IPS-11a (cell line): Measurements from ENCODE around the gene MORN1.

Experiments
- H3K4me3 ChIP-seq: one replicate; pipeline ENCODE4 v1.5.1; 2013; ENCODE audit warnings: low read depth, low read length, control low read depth

The MORN1 gene

DNA sequence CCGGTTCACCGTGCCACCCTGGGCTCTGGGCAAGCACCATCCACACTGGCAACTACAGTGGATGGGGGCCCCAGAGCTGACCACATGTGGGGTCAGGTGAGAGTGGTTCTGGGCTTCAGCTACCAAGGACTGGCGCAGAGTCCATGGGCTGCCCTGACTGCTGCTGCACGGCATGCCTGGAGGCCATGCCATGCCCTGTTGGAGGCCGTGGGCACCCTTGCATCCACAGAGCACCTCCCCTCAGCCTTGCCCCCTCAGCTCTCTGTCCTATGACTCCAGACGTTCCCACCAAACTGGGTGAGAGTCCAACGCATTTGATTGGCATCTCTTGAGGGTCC is 15.5 kb downstream of the MORN1 start:
- no peak overlapping the region for H3K4me3 ChIP-seq

DNA sequence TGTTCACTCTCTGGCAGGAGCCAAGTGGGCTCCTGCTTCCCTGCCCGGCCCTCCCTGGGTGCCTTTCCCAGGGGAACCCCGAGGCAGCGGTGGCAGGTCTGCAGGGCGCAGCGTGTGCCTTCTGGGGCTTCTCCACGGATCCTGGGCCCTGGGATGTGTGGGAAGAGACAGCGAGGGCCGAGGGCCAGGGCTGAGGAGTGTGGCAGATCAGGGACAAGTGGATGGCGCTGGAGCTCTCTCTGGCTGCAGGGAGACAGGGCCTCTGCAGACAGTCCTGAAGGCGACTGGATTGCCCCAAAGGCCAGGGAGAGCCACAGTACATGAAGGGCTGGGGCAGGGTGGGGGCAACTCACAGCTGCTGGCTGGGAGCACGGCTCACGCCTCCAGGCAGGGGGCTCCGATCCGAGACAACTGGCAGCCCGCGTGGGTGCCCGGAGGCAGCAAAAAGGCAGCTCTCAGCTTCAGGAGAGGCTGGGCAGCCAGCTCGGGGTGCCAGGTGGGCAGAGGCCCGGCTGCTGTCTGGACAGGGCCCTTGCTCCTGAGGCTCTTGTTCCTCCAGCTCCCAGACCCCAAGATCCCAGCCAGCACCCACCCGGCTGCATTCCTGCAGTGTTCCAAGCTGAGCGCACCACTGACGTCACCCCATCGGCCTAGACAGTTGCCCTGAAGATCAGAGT is 16.0 kb downstream of the MORN1 start:
- no peak overlapping the region for H3K4me3 ChIP-seq

DNA sequence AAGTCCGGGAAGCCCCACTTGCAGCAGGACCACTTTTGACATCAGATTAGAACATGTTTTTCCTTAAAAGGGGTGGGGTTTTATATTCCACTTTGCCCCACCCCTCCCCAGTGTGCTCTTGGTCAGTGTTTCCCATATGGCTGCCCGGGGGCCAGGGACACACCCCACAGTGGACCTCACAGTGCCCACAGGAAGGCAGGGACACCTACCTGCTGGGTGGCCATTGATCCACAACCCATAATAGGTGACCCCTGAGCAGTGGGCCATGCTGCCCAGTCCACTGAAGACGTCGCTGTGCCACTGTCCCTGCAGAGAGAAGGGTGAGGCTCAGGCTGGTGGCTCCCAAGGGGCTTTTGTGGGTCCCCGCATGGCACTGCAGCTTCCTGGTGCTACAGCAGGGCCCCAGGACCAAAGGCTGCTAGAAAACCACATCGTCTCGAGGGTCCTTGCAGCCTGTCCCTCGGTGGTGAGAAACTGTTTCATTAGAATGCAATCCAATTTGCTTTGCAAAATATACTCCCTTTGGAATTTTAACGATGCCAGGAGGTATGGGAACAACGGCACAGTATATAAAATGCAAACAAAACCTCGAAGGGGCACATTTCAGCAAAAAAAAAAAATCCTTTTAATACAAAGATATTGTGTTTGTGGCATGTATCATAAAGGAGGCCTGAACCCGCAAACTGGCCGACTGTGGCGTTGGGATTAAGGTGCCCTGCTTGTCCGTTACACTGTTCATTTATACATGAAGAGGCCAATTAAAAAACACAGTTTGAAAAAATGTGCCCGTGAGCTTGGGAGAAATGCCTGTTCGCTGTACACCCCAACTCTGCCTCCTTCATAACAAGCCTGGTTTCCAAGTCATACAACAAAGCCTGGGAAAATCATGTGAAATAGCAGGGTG is 16.9 kb downstream of the MORN1 start:
- H3K4me3 ChIP-seq: no peak overlapping the region

DNA sequence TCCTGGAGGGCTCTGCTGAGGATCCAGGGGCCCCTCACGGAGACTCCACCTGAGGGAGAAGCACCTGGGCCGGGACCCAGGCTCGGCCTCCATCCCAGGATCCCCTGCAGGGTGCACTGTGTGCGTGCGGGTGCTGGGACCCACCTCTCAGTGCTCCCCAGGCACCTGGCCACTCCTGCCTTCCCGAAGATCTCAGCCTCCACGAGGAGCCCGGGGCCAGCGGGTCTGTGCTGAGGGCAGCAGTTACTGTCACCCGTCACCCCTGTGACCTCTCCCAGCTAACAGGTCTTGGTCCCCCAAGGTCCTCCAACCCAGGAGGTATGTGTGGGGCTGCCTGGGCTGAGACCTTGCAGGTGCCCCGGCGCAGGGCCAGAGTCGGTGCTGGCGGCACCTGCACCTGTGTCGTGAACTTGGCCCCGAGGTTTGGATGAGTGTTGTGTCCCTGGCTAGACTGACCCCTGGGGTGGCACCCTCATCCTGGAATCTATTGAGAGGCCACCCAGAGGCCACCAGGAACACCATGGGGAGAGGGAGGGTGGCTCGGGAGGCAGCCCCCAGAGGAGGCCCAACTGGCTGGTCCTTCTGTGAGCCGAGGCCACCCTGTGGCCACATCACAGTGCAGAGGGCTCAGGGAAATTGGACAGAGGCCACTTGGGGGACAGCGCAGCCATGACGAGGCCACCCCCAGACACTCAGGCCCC is 17.7 kb downstream of the MORN1 start:
- H3K4me3 ChIP-seq: no peak overlapping the region

DNA sequence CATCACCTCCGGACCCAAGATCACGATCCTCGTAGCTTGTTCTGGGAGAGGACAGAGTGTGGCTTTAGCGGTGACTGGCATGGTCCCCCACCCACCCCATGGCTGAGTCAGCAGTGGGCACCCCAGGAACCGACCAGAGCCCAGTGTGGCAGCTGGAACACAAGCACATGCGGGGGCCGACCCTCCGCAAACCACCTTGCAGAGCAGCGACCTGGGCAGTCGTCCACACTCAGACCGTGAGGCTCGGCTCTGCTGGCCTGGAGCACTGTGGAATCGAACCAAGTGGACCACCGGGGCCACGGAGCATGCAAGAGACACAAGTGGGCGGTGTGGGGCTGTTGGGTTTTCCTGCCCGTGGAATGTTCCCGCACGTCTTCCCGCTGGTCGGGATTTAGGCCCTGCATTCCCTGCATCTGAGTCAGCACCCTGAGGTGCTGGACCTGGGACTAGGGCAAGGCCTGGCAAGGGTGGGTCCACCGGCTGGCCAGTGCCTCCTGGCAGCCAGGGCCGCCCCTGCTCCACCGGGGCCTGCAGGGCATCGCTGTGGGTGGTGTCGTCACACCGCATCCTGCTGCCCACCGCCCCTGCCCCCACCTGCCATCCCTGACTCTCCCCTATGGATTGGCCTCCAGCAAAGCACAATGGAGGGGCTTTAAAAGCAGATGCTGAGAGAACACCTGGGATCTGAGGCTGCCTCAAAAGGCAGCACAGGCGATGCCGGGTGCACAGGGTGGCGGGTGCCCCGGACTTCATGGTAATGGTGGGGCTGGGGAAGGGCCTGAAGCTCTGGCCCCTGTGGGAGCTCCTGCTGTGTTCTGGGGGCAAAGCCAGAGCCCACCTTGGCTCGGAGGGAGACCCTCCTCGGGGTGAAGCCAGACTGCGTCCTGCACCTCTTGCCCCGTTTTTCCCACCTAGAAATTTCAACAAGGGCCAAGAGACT is 18.5 kb downstream of the MORN1 start:
- no peak overlapping the region for H3K4me3 ChIP-seq

DNA sequence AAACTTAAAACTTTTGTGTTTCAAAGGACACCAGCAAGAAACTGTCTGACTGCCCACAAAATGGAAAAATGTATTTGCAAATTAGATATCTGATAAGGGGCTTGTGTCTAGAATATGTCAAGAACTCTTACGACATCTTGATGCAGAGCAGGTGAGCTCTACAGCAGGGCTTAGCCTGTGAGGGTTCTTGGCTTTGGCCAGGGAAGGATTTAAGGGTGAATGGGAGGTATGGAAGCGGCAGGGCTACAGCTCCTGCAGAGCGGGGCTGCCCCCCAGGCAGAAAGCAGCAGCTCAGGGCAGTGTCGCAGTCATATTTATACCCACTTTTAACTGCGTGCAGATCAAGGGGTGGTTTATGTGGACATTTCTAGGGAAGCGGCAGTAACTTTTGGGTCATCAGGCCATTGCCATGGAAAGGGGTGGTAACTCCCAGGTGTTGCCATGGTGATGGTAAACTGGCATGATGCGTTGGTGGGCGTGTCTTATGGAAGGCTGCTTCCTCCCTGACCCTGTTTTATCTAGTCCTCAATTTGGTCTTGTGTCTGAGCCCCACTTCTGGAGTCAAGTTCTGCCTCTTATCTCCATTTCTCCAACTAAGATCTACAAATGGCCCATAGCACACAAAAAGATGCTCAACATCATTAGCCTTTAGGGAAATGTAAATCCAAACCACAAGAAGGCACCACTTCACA is 23.2 kb downstream of the MORN1 start:
- no peak overlapping the region for H3K4me3 ChIP-seq

DNA sequence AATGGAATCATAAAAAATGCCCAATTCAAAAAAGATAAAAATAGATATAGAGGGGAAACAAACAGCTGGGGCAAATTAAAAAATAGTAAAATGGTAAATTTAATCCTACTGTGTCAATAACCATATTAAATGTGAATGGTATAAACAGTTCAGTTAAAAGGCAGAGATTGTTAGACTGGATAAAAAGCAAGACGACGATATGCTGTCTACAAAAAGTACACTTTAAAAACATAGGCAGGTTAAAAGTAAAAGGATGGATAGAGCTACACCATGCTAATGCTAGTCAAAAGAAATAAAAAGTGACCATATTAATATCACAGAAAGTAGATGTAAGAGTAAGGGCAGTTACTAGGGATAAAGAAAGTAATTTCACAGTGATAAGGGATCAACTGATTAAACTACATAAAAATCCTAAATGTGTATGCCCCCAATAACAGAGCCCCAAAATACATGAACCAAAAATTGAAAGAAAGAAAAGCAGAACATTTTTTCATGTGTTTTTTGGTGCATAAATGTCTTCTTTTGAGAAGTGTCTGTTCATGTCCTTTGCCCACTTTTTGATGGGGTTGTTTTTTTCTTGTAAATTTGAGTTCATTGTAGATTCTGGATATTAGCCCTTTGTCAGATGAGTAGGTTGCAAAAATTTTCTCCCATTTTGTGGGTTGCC is 27.4 kb downstream of the MORN1 start:
- H3K4me3 ChIP-seq: no peak overlapping the region

DNA sequence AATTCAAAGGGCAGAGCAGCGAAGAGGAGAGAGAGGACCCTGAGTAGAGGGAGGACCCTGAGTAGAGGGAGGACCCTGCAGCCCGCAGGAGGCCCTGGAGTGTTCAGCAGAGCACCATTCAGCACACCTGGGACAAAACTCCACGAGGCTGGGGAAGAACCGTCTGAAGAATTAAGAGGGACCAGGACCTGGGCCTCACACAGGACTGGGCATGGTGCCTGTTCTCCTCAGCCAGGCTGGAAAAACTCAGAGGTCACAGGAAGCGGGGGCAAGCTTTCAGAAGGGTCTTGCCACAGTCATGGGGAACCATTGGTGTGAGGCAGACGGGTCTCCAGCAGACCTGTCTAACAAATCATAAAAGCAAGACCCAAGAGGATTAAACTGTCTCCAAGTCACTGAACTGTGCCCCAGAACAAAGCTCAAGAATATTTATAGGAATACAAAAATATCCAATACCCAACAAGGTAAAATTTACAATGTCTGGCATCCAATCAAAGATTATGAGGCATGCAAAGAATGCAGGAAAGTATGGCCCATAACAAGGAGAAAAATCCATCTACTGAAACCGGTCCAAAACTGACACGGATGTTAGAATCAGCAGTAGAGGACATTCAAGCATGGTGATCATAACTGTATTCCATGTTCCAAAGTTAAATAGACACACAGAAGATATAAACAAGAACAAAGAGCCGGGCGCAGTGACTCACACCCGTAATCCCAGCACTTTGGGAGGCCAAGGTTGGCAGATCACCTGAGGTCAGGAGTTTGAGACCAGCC is 30.6 kb downstream of the MORN1 start:
- H3K4me3 ChIP-seq: no peak overlapping the region

DNA sequence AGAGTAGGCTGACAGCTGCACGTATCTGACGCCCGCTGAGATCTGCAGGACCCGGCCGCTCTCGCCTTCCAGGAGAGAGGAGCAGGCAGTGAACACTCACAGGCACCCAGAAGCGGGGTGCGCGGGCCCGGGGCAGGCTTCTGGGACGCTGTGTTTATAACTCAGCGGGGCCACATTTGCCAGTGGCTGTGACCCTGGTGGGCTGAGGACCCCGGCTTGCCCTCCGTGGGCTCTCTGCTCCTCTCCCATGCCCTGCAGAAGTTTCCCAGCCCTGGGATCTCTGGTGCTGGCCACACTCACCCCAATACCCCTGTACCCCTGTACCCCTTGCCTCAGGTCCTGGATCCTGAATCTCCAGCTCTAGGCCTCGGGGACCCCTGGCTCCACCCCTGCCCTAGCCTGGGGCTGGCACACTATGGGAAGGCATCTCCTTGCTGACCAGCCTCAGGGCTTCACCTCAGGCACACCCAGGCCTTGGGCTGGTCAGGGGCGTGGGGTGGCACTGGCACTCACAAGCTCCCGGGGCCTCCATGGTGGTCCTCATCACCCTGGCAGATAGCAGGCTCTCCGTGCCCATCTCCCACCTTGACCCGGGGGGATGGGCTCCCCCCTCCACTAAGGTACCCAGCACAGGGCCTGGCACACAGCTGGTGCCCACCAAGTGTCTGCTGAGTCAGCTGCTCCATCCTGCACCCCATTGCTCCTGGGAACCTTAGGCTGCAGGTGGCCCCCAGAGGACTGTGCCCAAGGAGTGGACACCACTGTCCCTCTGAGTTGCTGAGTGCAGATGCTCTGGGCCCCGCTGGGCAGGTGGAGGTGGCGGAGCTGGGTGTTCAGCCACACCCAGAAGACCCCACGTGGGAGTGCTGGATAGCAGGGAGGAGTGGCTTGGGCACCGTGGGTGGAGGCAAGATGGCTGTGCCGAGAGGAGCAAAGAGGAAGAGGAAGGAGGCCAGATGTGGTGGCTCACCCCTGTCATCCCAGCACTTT is 32.4 kb downstream of the MORN1 start:
- H3K4me3 ChIP-seq: no peak overlapping the region

DNA sequence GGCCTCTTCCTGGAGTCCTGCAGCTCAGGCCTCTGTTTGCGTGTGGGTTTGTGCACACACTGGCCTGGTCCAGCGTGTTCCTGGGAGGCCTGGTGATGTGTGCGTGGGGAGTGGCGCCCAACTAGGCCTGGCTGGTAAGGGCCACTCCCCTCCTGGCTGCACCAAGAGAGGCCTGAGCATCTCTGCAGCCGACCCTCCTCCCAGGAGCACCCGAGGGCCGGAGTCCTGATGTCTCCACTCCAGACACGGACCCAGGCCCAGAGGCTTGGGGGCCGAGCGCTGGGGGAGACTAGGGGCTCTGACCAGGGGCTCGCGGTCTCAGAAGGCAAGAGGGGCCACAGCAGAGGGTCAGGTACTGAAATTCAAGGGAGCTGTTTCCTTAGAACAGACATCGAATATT is 33.3 kb downstream of the MORN1 start:
- no peak overlapping the region for H3K4me3 ChIP-seq

DNA sequence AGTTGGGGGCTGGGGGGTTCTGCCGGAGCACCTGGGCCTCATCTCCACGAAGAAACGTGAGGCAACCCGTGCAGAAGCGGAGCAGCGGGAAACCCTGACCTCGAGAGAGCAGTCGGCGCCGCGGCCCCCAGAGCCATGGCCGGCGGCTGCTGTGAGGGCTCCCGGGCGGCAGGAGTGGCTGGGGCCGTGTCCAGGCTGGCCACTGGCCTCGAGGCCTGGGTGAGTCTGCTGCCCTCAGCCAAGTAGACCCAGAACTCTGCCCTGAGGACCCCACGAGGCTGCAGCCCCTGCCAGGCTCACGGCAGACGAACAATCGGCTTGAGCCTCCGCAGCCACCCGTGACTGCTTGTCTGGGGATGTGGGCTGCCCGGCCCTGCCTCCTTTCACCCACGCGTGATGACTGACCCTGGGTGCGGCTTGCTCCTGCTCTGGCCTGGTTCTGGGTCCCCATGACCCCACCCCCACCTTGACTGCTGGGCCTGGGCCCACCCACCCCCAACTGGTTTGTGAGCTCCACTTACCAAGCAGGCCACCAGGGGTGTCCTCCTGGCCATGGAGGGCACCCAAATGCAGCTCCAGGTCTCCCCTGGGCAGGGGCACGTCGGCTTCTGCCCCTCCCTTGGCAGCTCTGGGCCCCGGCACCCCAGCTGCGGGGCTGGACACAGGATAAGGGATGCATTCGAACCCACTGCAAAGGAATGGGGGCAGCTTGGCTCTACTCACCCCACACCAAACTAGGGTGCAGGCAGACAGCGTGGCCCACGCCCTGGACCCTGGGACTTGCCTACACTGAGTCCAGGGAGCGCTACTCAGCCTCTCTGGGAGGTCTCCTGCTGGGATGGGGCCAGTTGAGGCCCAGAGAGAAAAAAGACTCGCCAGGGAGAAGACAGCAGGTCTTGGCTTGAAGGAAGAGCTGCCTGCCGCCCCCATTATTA is 34.2 kb downstream of the MORN1 start:
- no peak overlapping the region for H3K4me3 ChIP-seq

DNA sequence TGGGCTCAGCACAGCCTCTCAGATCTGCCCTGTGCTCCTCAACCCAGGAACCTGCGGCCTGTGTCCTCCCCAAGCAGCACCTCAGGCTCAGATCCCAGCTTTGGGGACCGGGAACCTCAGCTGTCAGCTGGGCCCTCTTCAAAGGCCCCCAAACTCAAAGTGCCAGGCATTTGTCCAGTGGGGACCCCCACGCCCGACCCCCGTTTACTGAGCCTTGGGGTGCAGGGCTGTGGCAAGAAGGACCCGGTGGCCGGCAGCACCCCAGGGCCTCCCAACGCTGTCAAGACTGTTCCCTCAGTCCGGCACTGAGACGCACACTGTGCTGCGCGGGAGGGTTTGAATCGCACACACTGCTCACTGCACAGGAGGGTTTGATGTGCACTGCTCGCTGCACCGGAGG is 35.0 kb downstream of the MORN1 start:
- H3K4me3 ChIP-seq: no peak overlapping the region

DNA sequence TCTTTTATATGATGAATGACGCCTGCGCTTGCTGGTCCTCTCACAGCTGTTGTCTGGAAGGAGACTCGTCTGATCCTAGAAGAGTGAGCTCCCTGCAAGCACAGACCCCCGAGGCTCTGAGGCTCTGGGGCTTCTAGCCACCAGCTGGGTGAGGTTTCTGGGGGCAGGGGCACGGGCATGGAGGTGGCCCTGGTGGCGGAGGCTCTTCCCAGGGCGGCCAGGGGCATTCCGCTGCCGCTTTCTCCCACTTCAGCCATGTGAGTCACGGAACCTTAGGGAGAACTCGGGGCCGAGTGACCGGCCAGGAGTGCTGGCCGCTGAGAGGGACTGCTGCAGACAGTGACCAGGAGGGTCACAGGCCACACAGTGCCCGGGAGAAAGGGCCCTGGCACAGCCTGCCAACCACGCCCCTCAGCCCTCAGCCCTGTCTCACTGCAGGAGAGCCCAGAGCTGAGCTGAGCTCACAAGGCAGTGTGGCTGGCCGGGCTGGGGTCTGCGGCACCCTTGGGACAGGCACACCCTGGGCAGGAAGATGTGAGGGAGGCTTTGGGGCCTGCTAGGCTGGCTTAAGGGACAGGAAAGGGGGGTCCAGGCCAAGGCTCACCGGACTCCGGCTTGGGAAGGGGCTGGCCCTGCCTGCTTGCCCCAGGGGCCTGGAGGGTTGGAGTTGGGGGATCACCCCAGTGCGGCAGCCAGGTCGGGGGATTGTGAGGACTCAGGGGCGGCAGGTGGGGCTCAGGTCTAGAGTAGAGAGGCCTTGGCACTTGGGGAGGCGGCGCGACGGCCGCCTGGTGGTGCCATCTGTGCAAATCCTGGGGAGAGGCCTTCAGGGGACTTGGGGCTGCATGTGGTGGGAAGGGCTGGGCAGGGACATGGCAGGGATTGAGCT is 35.7 kb downstream of the MORN1 start:
- H3K4me3 ChIP-seq: no peak overlapping the region

DNA sequence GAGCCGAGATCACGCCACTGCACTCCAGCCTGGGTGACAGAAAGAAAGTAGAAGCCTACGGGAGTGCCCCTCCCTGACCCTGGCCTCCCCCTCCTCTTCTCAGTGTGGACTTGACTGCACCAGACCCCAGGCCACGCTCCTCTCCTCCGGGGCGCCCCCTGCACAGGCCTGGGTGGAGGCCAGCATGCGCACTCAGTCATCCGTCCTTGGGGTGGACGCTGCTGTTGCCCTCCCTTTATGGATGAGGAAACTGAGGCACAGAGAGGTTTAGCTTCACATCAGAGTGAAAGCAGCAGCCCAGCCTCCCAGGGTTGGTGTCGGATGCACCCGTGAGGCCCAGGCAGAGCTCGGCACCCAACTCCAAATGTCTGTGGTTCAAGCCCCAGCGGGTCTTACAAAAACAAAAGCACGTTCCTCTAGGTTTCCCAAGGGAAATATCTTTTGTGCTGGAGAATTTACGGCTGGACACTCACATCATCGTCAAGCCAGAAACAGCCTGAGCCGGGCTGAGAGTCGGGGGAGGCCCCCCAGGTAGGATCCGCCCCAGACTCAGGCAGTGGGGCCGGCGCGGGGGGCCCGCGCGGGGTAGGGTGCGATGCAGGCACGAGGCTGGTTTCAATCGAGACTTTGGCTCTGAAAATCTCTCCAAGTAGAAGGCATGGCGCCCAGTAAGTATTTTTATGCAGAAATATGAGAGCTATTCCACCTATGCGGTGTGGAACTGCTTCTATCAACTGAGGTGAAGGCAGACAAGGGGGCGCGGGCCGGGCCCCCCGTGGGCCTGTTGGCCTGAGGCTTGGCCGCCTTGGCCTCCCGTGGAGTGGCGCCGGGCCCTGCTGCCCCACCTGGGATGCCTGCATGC is 36.6 kb downstream of the MORN1 start:
- no peak overlapping the region for H3K4me3 ChIP-seq
